SK-N-SH (cell line): ENCODE measurements around the gene PPP4R2. TPM values are rescaled to one million over a fixed set of nuclear protein-coding genes. Genes with fewer than 3 reads are reported as not detected.

ENCODE experiments used
- CTCF ChIA-PET: fragments of 300-600, 350-600 bp; formaldehyde crosslinking; extraction: SDS; loops from one replicate; lab custom pipeline; 2021; lab: Yijun Ruan, JAX
- POLR2A ChIA-PET: fragments of 350-600 bp; sonication (Branson Sonifier 250); formaldehyde crosslinking; extraction: SDS; loops from one replicate; lab custom pipeline; 2020; ENCODE audit warnings: antibody characterized with exemption, inconsistent platforms; lab: Yijun Ruan, JAX
- DNase-seq: peaks from one replicate; pipeline ENCODE4 v3.0.0; 2012
- H2AFZ ChIP-seq: fragments of 200-600 bp; sonication (generic); 2 replicates; pipeline ENCODE4 v1.8.1; 2016; ENCODE audit warnings: antibody characterized with exemption, mild to moderate bottlenecking, low read depth
- H3F3A ChIP-seq: fragments of 200-600 bp; sonication (generic); replicated peaks from 2 replicates; pipeline ENCODE3; 2016; ENCODE audit warnings: antibody characterized with exemption, mild to moderate bottlenecking; ENCODE audit not compliant: insufficient read depth
- H3K27ac ChIP-seq, 2 experiments: fragments of 200-500 bp in 1 of 2; fragments of 200-600 bp in 1 of 2; sonication (Bioruptor generic) in 1 of 2; sonication (generic), shearing (Covaris generic) in 1 of 2; 2 replicates each; pipeline versions ENCODE4 v1.5.1 to v1.6.1; 2014 to 2016; ENCODE audit warnings: low read depth in 2 of 2, inconsistent platforms in 1 of 2, low read length in 1 of 2, mild to moderate bottlenecking in 1 of 2, mixed read lengths in 1 of 2
- H3K27me3 ChIP-seq: fragments of 200-600 bp; sonication (generic), shearing (Covaris generic); 2 replicates; pipeline ENCODE4 v1.6.1; 2016; ENCODE audit warnings: mixed run types; ENCODE audit not compliant: insufficient read depth
- H3K36me3 ChIP-seq, 2 experiments: fragments of 200-500 bp in 1 of 2; fragments of 200-600 bp in 1 of 2; sonication (Bioruptor generic) in 1 of 2; sonication (generic) in 1 of 2; replicated peaks in 1 of 2; 2 replicates each; pipeline versions ENCODE3 to v1.5.1; 2014 to 2016; ENCODE audit warnings: low read length in 1 of 2, mild to moderate bottlenecking in 1 of 2; ENCODE audit not compliant: insufficient read depth in 2 of 2, control insufficient read depth in 1 of 2
- H3K4me1 ChIP-seq, 2 experiments: fragments of 200-500 bp in 1 of 2; fragments of 200-600 bp in 1 of 2; sonication (Bioruptor generic) in 1 of 2; sonication (generic), shearing (Covaris generic) in 1 of 2; 2 replicates each; pipeline versions ENCODE4 v1.5.1 to v1.6.1; 2014 to 2016; ENCODE audit warnings: low read depth in 1 of 2, low read length in 1 of 2, mixed run types in 1 of 2; ENCODE audit not compliant: insufficient read depth in 2 of 2, control insufficient read depth in 1 of 2
- H3K4me2 ChIP-seq: fragments of 200-600 bp; sonication (generic), shearing (Covaris generic); 2 replicates; pipeline ENCODE4 v1.6.1; 2017; ENCODE audit warnings: mixed run types
- H3K4me3 ChIP-seq, 2 experiments: fragments of 200-500 bp in 1 of 2; fragments of 200-600 bp in 1 of 2; sonication (Bioruptor generic) in 1 of 2; sonication (generic), shearing (Covaris generic) in 1 of 2; 2 replicates each; pipeline versions ENCODE4 v1.5.1 to v1.8.1; 2014 to 2016; ENCODE audit warnings: low read depth in 2 of 2, inconsistent platforms in 1 of 2, low read length in 1 of 2, mild to moderate bottlenecking in 1 of 2, mixed read lengths in 1 of 2, moderate library complexity in 1 of 2
- H3K79me2 ChIP-seq: fragments of 200-600 bp; sonication (generic); 2 replicates; pipeline ENCODE4 v1.8.1; 2017; ENCODE audit warnings: mild to moderate bottlenecking; ENCODE audit not compliant: insufficient read depth
- H3K9ac ChIP-seq: fragments of 200-600 bp; sonication (generic); 2 replicates; pipeline ENCODE4 v1.6.1; 2017; ENCODE audit warnings: mixed run types
- H3K9me2 ChIP-seq: fragments of 200-600 bp; sonication (generic); 2 replicates; pipeline ENCODE4 v1.6.1; 2017; ENCODE audit warnings: mixed run types
- H3K9me3 ChIP-seq: fragments of 200-600 bp; sonication (generic); 2 replicates; pipeline ENCODE4 v1.6.1; 2017; ENCODE audit warnings: mixed run types, mild to moderate bottlenecking, moderate library complexity
- H4K20me1 ChIP-seq: fragments of 200-600 bp; sonication (generic); 2 replicates; pipeline ENCODE4 v1.6.1; 2017; ENCODE audit warnings: mild to moderate bottlenecking, mixed run types; ENCODE audit not compliant: insufficient read depth
- CHD2 ChIP-seq: fragments of 150-350 bp; IDR thresholded peaks from 2 replicates; pipeline ENCODE4 v1.6.1; 2018; ENCODE audit warnings: low read length; ENCODE audit not compliant: partially characterized antibody
- EP300 ChIP-seq, 2 experiments: IDR thresholded peaks; 2 replicates each; pipeline versions ENCODE4 v1.4.0 to v1.6.1; 2012; ENCODE audit warnings: borderline replicate concordance in 1 of 2, low read depth in 1 of 2, low read length in 1 of 2
- EZH2phosphoT487 ChIP-seq: fragments of 200-600 bp; sonication (generic); IDR thresholded peaks from 2 replicates; pipeline ENCODE4 v1.6.1; 2017; ENCODE audit warnings: low read depth, mixed run types, mild to moderate bottlenecking, antibody characterized with exemption, moderate library complexity, borderline replicate concordance
- FOSL2 ChIP-seq: IDR thresholded peaks from 2 replicates; pipeline ENCODE4 v1.4.0; 2012; ENCODE audit warnings: low read depth, mild to moderate bottlenecking, moderate library complexity, borderline replicate concordance
- MEF2A ChIP-seq: IDR thresholded peaks from 2 replicates; pipeline ENCODE4 v1.4.0; 2012; ENCODE audit warnings: low read depth, borderline replicate concordance
- NFIC ChIP-seq: IDR thresholded peaks from 2 replicates; pipeline ENCODE4 v1.4.0; 2012; ENCODE audit warnings: borderline replicate concordance
- NRF1 ChIP-seq: IDR thresholded peaks from 2 replicates; pipeline ENCODE4 v1.6.1; 2012; ENCODE audit warnings: low read depth, mild to moderate bottlenecking, low read length
- POLR2AphosphoS5 ChIP-seq: IDR thresholded peaks from 2 replicates; pipeline ENCODE4 v1.6.1; 2012; ENCODE audit warnings: low read depth, low read length
- RCOR1 ChIP-seq: fragments of 150-350 bp; IDR thresholded peaks from 2 replicates; pipeline ENCODE4 v1.6.1; 2017; ENCODE audit warnings: antibody characterized with exemption, low read length
- REST ChIP-seq: IDR thresholded peaks from 2 replicates; pipeline ENCODE4 v1.6.1; 2012; ENCODE audit warnings: mild to moderate bottlenecking, low read depth, low read length, moderate library complexity
- SIN3A ChIP-seq: IDR thresholded peaks from 2 replicates; pipeline ENCODE4 v1.6.1; 2012; ENCODE audit warnings: low read depth, mild to moderate bottlenecking, low read length, moderate library complexity, borderline replicate concordance
- TAF1 ChIP-seq: IDR thresholded peaks from 2 replicates; pipeline ENCODE4 v1.6.1; 2012; ENCODE audit warnings: low read depth, mild to moderate bottlenecking, low read length, moderate library complexity, borderline replicate concordance
- TEAD4 ChIP-seq: IDR thresholded peaks from 2 replicates; pipeline ENCODE4 v1.4.0; 2012; ENCODE audit warnings: mild to moderate bottlenecking, borderline replicate concordance; ENCODE audit not compliant: insufficient read depth
- YY1 ChIP-seq: IDR thresholded peaks from 2 replicates; pipeline ENCODE4 v1.4.0; 2012; ENCODE audit warnings: low read depth, mild to moderate bottlenecking
- WGBS: methylation state at CpG from one replicate; pipeline ENCODE4 v1.1.6; 2017; ENCODE audit warnings: low lambda C conversion rate; 5-methylcytosine and 5-hydroxymethylcytosine counted together
- polyA plus RNA-seq, 3 experiments: library from polyadenylated mRNA; depleted of rRNA; stranded (reverse); fragments of >200 nt; gene quantifications; 2 replicates each; pipeline ENCODE4 v1.2.3, GENCODE V29; 2012

PPP4R2 gene
- polyA plus RNA-seq, 1 of the 3 experiments (the other 2 are of a cell fraction), result 8.9 TPM

DNA sequence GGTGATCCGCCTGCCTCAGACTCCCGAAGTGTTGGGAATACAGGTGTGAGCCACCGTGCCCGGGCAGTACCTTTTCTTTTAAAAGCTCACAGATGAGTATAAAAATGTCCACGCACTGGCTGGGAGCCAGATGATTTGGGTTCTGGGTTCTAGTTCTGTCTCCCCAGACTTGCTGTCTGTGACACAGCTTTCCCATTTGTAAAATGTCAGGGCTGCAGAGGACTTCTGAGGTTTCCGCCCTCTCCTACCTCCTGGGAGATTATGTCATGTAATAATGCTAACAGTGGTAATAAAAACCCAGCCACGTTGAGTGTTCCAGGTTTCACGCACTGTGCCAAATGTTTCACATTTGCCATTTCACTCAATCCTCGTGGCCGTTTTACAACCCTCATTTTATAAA is 1.3 kb upstream of the PPP4R2 start:
- H3K9me2 ChIP-seq, result no peaks in the 10 kb centered on the region
- TF ChIP-seq MEF2A (no peak), NFIC (no peak), RCOR1 (no peak), REST (no peak), FOSL2 (no peak), YY1 (no peak), EZH2phosphoT487 (no peak), TEAD4 (no peak), NRF1 (no peak), EP300 (IDR thresholded peaks at IDR 0.05; ENCODE audit: borderline replicate concordance in 1 of 2, low read depth in 1 of 2, low read length in 1 of 2) (no peak)
- TF ChIP-seq, all 33 proteins: peak for 0
- Histone ChIP-seq H3F3A (peaks cover 3% of the 10 kb centered on the region), H3K9me3 (no peaks in the 10 kb centered on the region), H3K27ac (no peak overlapping the region), H4K20me1 (peaks cover 31% of the 10 kb centered on the region), H3K36me3 (peaks cover 11 to 16% of the 10 kb centered on the region in 2 experiments), H3K79me2 (peaks cover 34% of the 10 kb centered on the region), H2AFZ (no peak overlapping the region), H3K4me2 (no peak overlapping the region), H3K4me3 (no peak overlapping the region), H3K27me3 (no peaks in the 10 kb centered on the region), H3K9ac (no peak overlapping the region), H3K4me1 (peaks cover 3 to 11% of the 10 kb centered on the region in 2 experiments; a peak in 2 of 4 replicates)
- ChIA-PET CTCF (interaction anchor here (0.7 to 2.8 kb wide), 2 partner anchors 61 to 1185 kb away, joined by 3 to 12 read pairs; no protein-coding TSS in a partner anchor), POLR2A (no interaction called here)
- no peak for DNase-seq
- 95% methylated on average over 10 of the region's 10 CpGs for WGBS

GRCh38 chr3:72996121-72996472 is 514 bp upstream of the PPP4R2 start:
- no peaks in the 10 kb centered on the region for H3K9me2 ChIP-seq
- peaks cover 17 to 23% of the 10 kb centered on the region in 2 experiments for H3K36me3 ChIP-seq
- CTCF ChIA-PET, result interaction anchor here (2.8 kb wide), 1 partner anchor 60 kb away, joined by 12 read pairs; no protein-coding TSS in a partner anchor
- peaks cover 38% of the 10 kb centered on the region for H4K20me1 ChIP-seq
- H3K27ac ChIP-seq, result peak overlapping the region; percentile 83 to 90
- no peaks in the 10 kb centered on the region for H3K9me3 ChIP-seq
- peak overlapping the region; percentile 83; the same call in 1 of the 2 replicates for H3K9ac ChIP-seq
- TF ChIP-seq EP300 (IDR thresholded peaks at IDR 0.05; ENCODE audit: borderline replicate concordance in 1 of 2, low read depth in 1 of 2, low read length in 1 of 2) (no peak), CHD2 (no peak), SIN3A (no peak), POLR2AphosphoS5 (no peak), EZH2phosphoT487 (no peak), FOSL2 (no peak), TAF1 (no peak), RCOR1 (no peak), YY1 (no peak)
- no peaks in the 10 kb centered on the region for H3K27me3 ChIP-seq
- H3K4me3 ChIP-seq, result peak overlapping the region; percentile 78 to 83
- peaks cover 42% of the 10 kb centered on the region for H3K79me2 ChIP-seq
- POLR2A ChIA-PET, result interaction anchor here (1.0 kb wide), 1 partner anchor 15 kb away, joined by 3 read pairs; no protein-coding TSS in a partner anchor
- 89% methylated on average over 20 of the region's 20 CpGs for WGBS
- peak overlapping the region; percentile 99 for H2AFZ ChIP-seq
- peaks cover 3 to 11% of the 10 kb centered on the region in 2 experiments; a peak in 2 of 4 replicates for H3K4me1 ChIP-seq
- H3K4me2 ChIP-seq, result peak overlapping the region; percentile 84
- no peak for DNase-seq
- H3F3A ChIP-seq, result peaks cover 7% of the 10 kb centered on the region
